Ovary (tissue), 3 donors: ENCODE data around the gene ATP6V1G2.

Source experiments
- EP300 ChIP-seq: sonication (generic); formaldehyde crosslinking; IDR thresholded peaks from one replicate; pipeline ENCODE4 v1.6.1; 2017; ENCODE audit warnings: antibody characterized with exemption
- POLR2A ChIP-seq: fragments of 450-650 bp; IDR thresholded peaks from one replicate; pipeline ENCODE4 v1.6.1; 2017; ENCODE audit warnings: antibody characterized with exemption, mild to moderate bottlenecking, moderate library complexity
- TF ChIP-seq, protein P1 (sequence below), 3 donors: fragments of 450-650 bp in 2 of 3; fragments of 200-600 bp in 1 of 3; IDR thresholded peaks; one replicate each; pipeline versions ENCODE4 v1.5.1 to v1.8.0; 2016 to 2022; ENCODE audit warnings: antibody characterized with exemption in 3 of 3, mild to moderate bottlenecking in 1 of 3
- donor health status: DM: no; HTN: no; CAD: no.

DNA sequence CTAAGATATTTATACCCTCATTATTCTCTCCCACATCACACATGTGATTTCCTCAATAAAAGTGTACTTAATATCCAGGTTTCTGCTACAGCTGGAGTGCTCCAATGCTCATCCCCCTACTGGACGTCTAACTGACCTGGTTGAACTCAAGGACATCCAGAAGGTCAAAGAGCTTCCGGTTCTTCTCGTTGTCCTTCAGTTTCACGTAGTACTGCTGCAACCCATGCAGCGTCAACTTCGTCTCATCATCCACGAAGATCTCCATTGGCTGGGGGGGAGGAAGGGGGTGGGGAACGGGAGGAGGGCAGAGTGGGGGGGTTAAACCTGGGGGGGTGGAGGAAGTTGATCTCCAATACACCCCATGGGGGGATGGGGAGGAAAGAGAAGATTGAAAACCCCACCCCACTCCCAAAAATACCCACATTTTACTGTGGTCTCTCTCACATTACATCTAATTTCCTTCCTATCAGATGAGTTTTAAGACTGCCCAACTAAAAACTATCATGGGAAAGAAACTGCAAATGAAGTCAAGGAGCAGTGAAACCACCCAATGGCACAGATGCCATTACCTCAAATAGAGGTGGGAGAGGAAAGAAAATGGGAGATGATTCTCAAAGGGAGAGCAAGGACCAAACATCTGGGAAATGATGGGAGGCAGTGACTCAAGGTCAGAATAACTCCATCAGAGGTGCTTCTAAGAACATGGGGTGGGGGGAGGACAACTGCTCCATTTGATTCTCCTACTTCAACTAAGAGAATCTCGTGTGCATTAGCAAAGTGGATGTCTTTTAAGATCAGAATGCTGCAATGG is 13.6 kb downstream of the ATP6V1G2 start:
- TF ChIP-seq EP300, result no peak
- TF ChIP-seq, protein P1, sequence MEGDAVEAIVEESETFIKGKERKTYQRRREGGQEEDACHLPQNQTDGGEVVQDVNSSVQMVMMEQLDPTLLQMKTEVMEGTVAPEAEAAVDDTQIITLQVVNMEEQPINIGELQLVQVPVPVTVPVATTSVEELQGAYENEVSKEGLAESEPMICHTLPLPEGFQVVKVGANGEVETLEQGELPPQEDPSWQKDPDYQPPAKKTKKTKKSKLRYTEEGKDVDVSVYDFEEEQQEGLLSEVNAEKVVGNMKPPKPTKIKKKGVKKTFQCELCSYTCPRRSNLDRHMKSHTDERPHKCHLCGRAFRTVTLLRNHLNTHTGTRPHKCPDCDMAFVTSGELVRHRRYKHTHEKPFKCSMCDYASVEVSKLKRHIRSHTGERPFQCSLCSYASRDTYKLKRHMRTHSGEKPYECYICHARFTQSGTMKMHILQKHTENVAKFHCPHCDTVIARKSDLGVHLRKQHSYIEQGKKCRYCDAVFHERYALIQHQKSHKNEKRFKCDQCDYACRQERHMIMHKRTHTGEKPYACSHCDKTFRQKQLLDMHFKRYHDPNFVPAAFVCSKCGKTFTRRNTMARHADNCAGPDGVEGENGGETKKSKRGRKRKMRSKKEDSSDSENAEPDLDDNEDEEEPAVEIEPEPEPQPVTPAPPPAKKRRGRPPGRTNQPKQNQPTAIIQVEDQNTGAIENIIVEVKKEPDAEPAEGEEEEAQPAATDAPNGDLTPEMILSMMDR (IDR thresholded peaks at IDR 0.05), result no peak
- TF ChIP-seq POLR2A, result no peak
